Measurements from ENCODE around the gene BCL7B.
"Not testable (repeated sequence)": the region's sequence is repeated elsewhere in the genome, so short reads cannot be mapped to it uniquely, and the experiment has no call there.

BCL7B gene

GRCh38 chr7:73557397-73558257 lies at the start of gene BCL7B:
Gene BCL7B, minus strand, starts transcription at chr7:73557690. Its CDS starts 112 bp downstream, at chr7:73557578.
- DNase-seq: peak; percentile 80 to 84

GRCh38 chr7:73605601-73606220 lies 48.2 kb upstream of the BCL7B start:
- DNase-seq: no peak

GRCh38 chr7:73602721-73603651 lies 45.5 kb upstream of the BCL7B start:
- no peak for DNase-seq

- DNase-seq: no peak
Measured at GRCh38 chr7:73599916-73600315, 42.4 kb upstream of the BCL7B start.

- no peak for DNase-seq
Measured at GRCh38 chr7:73599151-73599882, 41.8 kb upstream of the BCL7B start.

GRCh38 chr7:73597978-73598782 lies 40.7 kb upstream of the BCL7B start:
- no peak for DNase-seq

GRCh38 chr7:73596191-73597065 lies 38.9 kb upstream of the BCL7B start:
- no peak for DNase-seq

- DNase-seq: no peak
Measured at GRCh38 chr7:73595358-73595757, 37.9 kb upstream of the BCL7B start.

GRCh38 chr7:73593207-73594045 lies 35.9 kb upstream of the BCL7B start:
- no peak for DNase-seq

GRCh38 chr7:73586911-73587310 lies 29.4 kb upstream of the BCL7B start:
- no peak for DNase-seq

- no peak for DNase-seq
Measured at GRCh38 chr7:73585196-73585595, 27.7 kb upstream of the BCL7B start.

- no peak for DNase-seq
Measured at GRCh38 chr7:73582664-73583202, 25.2 kb upstream of the BCL7B start.

GRCh38 chr7:73581006-73581405 lies 23.5 kb upstream of the BCL7B start:
- not testable (repeated sequence) for DNase-seq

GRCh38 chr7:73578342-73579128 lies 21.0 kb upstream of the BCL7B start, which contains the start of gene TBL2:
Gene TBL2, minus strand, starts transcription at chr7:73578579. Its CDS starts 30 bp downstream, at chr7:73578549.
- DNase-seq: peak; percentile 99

GRCh38 chr7:73577627-73578341 lies 20.3 kb upstream of the BCL7B start:
- no peak for DNase-seq

- DNase-seq: no peak
Measured at GRCh38 chr7:73573791-73574190, 16.3 kb upstream of the BCL7B start.

GRCh38 chr7:73573276-73573675 lies 15.8 kb upstream of the BCL7B start:
- no peak for DNase-seq

GRCh38 chr7:73572767-73573186 lies 15.3 kb upstream of the BCL7B start:
- DNase-seq: no peak
